OCI-LY7 (cell line): Measurements from ENCODE around the gene POLD2. TPM values are rescaled to one million over a fixed set of nuclear protein-coding genes. Genes with fewer than 3 reads are reported as not detected.

Experiments used
- BruUV-seq: library from RNA; stranded (reverse); fragments of 400-500 nt; replicated peaks from 2 replicates; lab custom pipeline; 2021; lab: Mats Ljungman, UMichigan
- CTCF ChIA-PET: fragments of 300-600 bp; sonication (Branson Sonifier 250); formaldehyde crosslinking; loops from one replicate; lab custom pipeline; 2022; ENCODE audit warnings: antibody characterized with exemption; ENCODE audit not compliant: unreplicated experiment; lab: Charles Lee
- POLR2A ChIA-PET: fragments of 300-600 bp; sonication (Branson Sonifier 250); formaldehyde crosslinking; loops from one replicate; lab custom pipeline; 2022; ENCODE audit warnings: antibody characterized with exemption; lab: Charles Lee
- DNase-seq: peaks from one replicate; pipeline ENCODE4 v3.0.0-alpha.2; 2015; ENCODE audit warnings: low spot score
- H2AFZ ChIP-seq: fragments of 200-600 bp; sonication (generic), shearing (Covaris generic); 2 replicates; pipeline ENCODE4 v1.6.1; 2014; ENCODE audit warnings: mild to moderate bottlenecking, antibody characterized with exemption, low read length, moderate library complexity
- H3K27ac ChIP-seq: fragments of 200-600 bp; sonication (generic); 2 replicates; pipeline ENCODE4 v1.5.1; 2014; ENCODE audit warnings: mixed run types, low read depth, mild to moderate bottlenecking, moderate library complexity, low read length, inconsistent platforms; ENCODE audit not compliant: poor library complexity, severe bottlenecking
- H3K36me3 ChIP-seq: fragments of 200-600 bp; sonication (generic); 2 replicates; pipeline ENCODE4 v1.6.1; 2014; ENCODE audit warnings: mild to moderate bottlenecking, antibody characterized with exemption, low read length, moderate library complexity, mixed read lengths; ENCODE audit not compliant: insufficient read depth
- H3K4me1 ChIP-seq: fragments of 200-600 bp; sonication (generic); 2 replicates; pipeline ENCODE4 v1.5.1; 2014; ENCODE audit warnings: mild to moderate bottlenecking, low read length; ENCODE audit not compliant: insufficient read depth, poor library complexity, severe bottlenecking
- H3K4me2 ChIP-seq: fragments of 200-600 bp; sonication (generic); 2 replicates; pipeline ENCODE4 v1.6.1; 2014; ENCODE audit warnings: mild to moderate bottlenecking, low read length
- H3K4me3 ChIP-seq: fragments of 200-600 bp; sonication (generic); 2 replicates; pipeline ENCODE4 v1.5.1; 2014; ENCODE audit warnings: mild to moderate bottlenecking, low read depth, low read length; ENCODE audit not compliant: poor library complexity, severe bottlenecking
- H3K79me2 ChIP-seq: fragments of 200-600 bp; sonication (generic); 2 replicates; pipeline ENCODE4 v1.6.1; 2016; ENCODE audit warnings: low read depth, mild to moderate bottlenecking, low read length, moderate library complexity, mixed read lengths; ENCODE audit not compliant: insufficient read depth
- H3K9me2 ChIP-seq: fragments of 200-600 bp; sonication (generic); 2 replicates; pipeline ENCODE4 v1.6.1; 2016; ENCODE audit warnings: mild to moderate bottlenecking, low read length, mixed read lengths; ENCODE audit not compliant: insufficient read depth
- H3K9me3 ChIP-seq: fragments of 200-600 bp; sonication (generic); 2 replicates; pipeline ENCODE4 v1.6.1; 2014; ENCODE audit warnings: mild to moderate bottlenecking, mixed run types, low read length, mixed read lengths
- H4K20me1 ChIP-seq: fragments of 200-600 bp; sonication (generic); 2 replicates; pipeline ENCODE4 v1.6.1; 2014; ENCODE audit warnings: mild to moderate bottlenecking, antibody characterized with exemption, low read length, moderate library complexity, mixed read lengths; ENCODE audit not compliant: insufficient read depth
- EZH2phosphoT487 ChIP-seq: fragments of 200-600 bp; sonication (generic); IDR thresholded peaks from 2 replicates; pipeline ENCODE4 v1.6.1; 2018; ENCODE audit warnings: low read depth, borderline replicate concordance, mild to moderate bottlenecking, mixed run types, antibody characterized with exemption, low read length, moderate library complexity, mixed read lengths
- intact Hi-C: fragments of 100-400 bp; cut with micrococcal nuclease; formaldehyde crosslinking; loops from one replicate; pipeline ENCODE4 v1.10.0; 2022; ENCODE audit not compliant: unreplicated experiment
- total RNA-seq, 2 experiments: library from RNA; depleted of rRNA in 1 of 2; stranded (reverse); fragments of >200 nt in 1 of 2; shearing (Covaris generic) in 1 of 2; gene quantifications; 2 replicates each; pipeline ENCODE4 v1.2.3, GENCODE V29; 2014 to 2022
- TF ChIP-seq, protein P1 (sequence below): fragments of 200-600 bp; sonication (generic); conservative IDR thresholded peaks from 2 replicates; pipeline ENCODE4 v1.5.1; 2014; ENCODE audit warnings: mild to moderate bottlenecking, antibody characterized with exemption, low read length, moderate library complexity, mixed read lengths

The POLD2 gene
- total RNA-seq, 2 experiments from 2014 or later, result 230 to 261 TPM

DNA sequence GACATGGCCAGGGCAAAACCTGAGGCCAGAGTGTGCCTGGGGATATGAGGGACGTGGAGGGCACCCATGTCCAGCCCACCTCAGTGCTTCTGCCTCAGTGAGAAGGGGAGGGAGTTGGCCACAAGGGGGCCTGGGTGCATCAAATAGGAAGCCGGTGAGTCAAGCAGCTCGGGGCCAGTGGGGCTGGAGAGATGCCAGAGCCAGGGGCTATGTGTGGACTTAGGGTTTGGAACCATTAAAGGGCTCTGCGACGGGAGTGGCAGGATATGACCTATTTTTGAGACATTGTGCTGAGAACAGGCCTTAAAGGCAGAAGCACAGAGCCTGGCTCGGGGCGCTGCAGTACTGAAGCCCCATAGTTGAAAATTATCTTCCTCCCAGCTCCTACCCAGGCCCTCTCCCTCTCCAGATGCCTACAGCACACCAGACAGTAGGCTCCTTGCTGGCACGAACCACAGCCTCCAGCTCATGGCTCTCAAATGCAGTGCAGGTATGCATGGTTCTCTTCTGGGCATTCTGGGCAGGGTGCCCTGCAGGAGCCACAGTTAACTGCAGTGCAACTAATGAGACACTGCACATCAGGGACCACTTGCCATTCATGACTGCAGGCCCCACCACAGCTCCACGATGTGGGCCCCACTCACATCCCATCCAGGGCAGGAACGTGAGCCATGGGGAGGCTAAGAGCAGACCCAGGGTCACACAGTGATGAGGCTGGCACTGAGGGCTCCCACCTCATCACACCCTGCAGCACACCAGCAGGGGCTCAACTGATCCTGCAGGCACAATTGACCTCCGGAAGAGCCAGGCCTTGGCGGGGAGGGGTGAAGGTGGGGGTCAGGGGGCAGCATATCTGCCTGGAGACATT is 50.8 kb downstream of the POLD2 start:
- BruUV-seq, result no TSS peak
- peak; percentile 79 for DNase-seq
- no peaks in the 10 kb centered on the region for H3K9me3 ChIP-seq
- H3K4me3 ChIP-seq, result no peak overlapping the region
- TF ChIP-seq, protein P1, sequence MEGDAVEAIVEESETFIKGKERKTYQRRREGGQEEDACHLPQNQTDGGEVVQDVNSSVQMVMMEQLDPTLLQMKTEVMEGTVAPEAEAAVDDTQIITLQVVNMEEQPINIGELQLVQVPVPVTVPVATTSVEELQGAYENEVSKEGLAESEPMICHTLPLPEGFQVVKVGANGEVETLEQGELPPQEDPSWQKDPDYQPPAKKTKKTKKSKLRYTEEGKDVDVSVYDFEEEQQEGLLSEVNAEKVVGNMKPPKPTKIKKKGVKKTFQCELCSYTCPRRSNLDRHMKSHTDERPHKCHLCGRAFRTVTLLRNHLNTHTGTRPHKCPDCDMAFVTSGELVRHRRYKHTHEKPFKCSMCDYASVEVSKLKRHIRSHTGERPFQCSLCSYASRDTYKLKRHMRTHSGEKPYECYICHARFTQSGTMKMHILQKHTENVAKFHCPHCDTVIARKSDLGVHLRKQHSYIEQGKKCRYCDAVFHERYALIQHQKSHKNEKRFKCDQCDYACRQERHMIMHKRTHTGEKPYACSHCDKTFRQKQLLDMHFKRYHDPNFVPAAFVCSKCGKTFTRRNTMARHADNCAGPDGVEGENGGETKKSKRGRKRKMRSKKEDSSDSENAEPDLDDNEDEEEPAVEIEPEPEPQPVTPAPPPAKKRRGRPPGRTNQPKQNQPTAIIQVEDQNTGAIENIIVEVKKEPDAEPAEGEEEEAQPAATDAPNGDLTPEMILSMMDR, result peak; percentile 89
- no peak for TF ChIP-seq EZH2phosphoT487
- no peaks in the 10 kb centered on the region for H3K79me2 ChIP-seq
- ChIA-PET POLR2A (no interaction called here), CTCF (interaction anchor here (0.9 kb wide), 1 partner anchor 9 kb away, joined by 4 read pairs; no protein-coding TSS in a partner anchor)
- peak overlapping the region; percentile 2 for H3K27ac ChIP-seq
- intact Hi-C loops, result loop anchor here (1.0 kb wide), 1 partner anchor 124 kb away; no protein-coding TSS in a partner anchor
- peaks cover 18% of the 10 kb centered on the region for H3K4me1 ChIP-seq
- H3K36me3 ChIP-seq, result peaks cover 70% of the 10 kb centered on the region
- H3K9me2 ChIP-seq, result no peaks in the 10 kb centered on the region
- H3K4me2 ChIP-seq, result no peak overlapping the region
- no peaks in the 10 kb centered on the region for H4K20me1 ChIP-seq
- no peak overlapping the region for H2AFZ ChIP-seq

DNA sequence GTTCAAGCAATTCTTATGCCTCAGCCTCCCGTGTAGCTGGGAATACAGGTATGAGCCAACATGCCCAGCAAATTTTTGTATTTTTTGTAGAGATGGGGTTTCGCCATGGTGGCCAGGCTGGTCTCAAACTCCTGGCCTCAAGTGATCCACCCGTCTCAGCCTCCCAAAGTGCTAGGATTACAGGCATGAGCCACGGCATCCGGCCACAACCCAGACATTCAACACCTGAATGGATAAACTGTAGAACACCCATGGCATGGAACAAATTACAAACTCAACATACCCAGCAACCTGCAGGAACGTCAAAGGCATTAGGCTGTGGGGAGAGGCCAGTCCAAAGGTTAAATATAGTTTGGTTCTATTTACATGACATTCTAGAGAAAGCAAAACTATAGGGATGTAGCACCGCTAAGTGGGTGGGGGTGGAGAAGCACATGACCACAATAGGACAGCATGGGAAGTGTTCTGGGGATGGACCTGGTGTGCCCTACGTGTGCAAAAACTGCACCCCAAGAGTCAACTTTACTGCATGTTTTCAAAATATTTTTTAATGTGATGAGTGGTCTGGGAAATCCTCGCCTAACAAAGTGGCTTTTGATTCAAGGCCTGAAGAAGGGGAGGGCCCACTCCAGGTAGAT is 51.5 kb downstream of the POLD2 start:
- intact Hi-C loops, result loop anchor here (1.0 kb wide), 1 partner anchor 124 kb away; no protein-coding TSS in a partner anchor
- BruUV-seq, result no TSS peak

More for the DNA sequence above, 51.5 kb downstream of the POLD2 start:
- no peak for DNase-seq
- Histone ChIP-seq H4K20me1 (no peaks in the 10 kb centered on the region), H3K9me3 (no peaks in the 10 kb centered on the region), H3K27ac (no peak overlapping the region), H3K79me2 (no peaks in the 10 kb centered on the region), H3K4me2 (no peak overlapping the region), H3K4me3 (no peak overlapping the region), H3K4me1 (peaks cover 18% of the 10 kb centered on the region), H3K9me2 (no peaks in the 10 kb centered on the region), H3K36me3 (peaks cover 62% of the 10 kb centered on the region), H2AFZ (no peak overlapping the region)
- TF ChIP-seq, protein P1, result no peak
- TF ChIP-seq EZH2phosphoT487, result no peak
- ChIA-PET POLR2A (interaction anchor here (1.8 kb wide), 1 partner anchor 9 kb away, joined by 6 read pairs; no protein-coding TSS in a partner anchor), CTCF (no interaction called here)
